NCI-H1436 treated with DMSO at 0.1 percent for 48 hours (cell line): ENCODE measurements around the gene GAREM1.
"Not testable (repeated sequence)": the region's sequence is repeated elsewhere in the genome, so short reads cannot be mapped to it uniquely, and the experiment has no call there.

Experiments used
- DNase-seq: peaks from one replicate; lab custom pipeline; 2025; lab: John Stamatoyannopoulos, UW

GAREM1 gene

DNA sequence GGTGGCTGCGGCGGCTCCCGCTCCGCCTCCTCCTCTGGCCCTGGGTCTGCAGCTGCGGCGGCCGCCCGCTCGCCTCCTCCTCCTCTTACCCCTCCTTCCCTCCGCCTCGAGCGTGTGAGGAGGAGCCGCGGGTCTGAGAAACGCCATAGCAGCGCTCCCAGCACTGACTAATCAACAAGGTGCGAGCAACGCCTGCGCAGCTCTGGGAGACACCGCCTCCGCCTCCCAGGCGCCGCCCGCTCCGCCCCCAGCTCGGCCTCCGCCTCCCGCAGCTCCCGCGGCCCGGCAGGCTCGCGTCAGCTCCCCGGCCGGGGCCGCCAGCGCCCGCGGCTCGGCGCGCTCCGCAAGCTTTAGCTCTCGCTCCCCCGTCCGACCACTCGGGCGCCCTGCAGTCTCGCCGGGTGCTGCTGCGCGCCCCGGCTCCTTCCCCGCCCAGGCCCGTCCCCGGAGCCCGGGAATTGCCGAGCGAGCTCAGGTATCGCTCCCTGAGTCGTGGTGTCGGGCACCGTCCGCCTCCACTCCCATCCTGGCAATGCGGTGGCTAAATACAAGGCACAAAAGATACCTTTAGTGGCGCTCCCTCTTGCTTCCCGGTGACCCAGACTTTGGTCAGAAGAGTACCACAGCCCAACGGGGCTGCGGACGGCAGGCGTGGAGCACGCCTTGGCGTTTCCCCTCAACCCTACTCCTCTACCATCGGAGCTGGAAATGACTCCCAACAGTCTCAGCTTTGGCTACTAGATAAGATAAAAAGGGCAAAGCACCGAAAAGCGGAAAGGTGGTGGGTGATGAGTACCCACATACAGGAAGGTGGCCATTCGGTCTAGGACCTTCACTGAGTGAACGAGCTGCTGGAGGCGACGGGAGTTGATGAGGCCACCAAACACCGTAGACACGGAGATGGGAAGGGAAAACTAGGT lies at the start of gene GAREM1:
Gene GAREM1, minus strand, starts transcription at position 169 of the 920 bp plus-strand sequence. CDS start 454 bp downstream, outside the sequence.
- DNase-seq = peak; percentile 83

DNA sequence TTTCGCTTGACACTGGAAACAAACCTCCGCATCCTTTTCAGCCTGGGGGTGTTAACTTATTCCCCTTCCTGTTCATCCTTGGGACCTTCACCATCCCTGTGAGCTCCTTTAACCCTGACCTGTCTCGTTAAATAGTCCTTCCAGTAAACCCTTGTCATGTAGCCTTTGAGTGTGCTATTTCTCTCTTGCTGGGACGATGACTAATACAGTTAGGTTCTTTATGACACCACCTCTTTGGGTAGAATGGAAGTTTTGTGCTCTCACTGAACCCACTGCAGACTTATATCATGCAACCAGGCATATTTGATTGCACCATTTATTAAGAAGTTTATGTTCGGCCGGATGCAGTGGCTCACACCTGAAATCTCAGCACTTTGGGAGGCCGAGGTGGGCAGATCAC lies 40.5 kb upstream of the GAREM1 start:
- DNase-seq = no peak

DNA sequence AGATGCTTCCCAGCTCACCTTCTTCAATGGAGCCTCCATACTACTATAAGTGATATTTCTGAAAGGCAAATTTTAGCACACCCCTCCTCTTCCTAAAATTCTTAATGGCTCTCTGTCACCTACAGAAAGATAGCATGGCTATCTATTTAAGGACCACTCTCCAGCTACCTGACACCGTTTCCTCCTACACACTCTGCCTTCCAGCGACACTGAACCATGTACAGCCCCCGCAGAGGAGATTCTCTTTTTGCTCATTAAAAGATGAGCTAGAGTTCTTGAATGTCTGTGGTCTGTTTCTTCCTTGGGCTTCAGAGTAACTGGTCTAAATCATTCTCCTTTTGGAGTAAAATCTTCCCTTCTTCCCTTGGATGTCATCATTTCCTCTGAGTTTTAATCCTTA lies 38.4 kb upstream of the GAREM1 start:
- DNase-seq = no peak

DNA sequence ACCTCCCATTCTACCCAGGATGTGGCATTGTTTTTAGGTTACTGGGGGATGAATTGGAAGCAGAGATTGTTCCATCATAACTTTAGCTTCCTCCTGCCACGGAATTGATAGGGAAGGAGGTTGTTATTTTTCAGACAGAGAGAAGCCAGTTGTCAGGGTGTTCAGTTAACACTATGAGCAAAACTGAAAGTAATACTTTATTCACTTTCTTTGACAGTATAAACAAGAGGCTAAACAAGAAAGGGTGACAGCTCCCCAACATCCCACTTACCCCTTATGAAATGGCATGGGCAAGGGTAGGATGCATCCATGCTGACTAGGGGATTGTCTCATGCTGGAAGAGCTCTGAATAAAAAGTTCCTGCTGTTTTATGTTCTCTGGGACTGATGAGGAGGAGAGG lies 36.4 kb upstream of the GAREM1 start:
- no peak for DNase-seq

DNA sequence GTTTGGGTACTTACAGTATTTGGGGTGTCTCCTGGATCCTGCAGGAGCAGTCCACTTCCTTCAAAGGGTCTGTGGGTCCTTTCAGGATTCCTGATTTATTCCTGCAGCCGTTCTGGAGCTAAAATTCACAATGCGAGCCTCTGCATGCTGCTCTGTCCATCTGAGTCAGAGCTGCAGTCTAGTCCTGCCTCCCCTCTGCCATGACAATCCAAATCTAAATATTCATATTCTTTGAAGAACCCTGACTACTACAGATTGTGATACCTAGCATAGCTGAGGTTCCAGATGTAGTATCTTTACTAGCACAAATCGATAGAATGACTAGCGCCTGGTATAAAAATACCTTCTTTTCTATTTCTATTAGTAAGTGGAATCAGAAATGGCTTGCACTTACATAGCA lies 31.3 kb upstream of the GAREM1 start:
- DNase-seq = no peak

DNA sequence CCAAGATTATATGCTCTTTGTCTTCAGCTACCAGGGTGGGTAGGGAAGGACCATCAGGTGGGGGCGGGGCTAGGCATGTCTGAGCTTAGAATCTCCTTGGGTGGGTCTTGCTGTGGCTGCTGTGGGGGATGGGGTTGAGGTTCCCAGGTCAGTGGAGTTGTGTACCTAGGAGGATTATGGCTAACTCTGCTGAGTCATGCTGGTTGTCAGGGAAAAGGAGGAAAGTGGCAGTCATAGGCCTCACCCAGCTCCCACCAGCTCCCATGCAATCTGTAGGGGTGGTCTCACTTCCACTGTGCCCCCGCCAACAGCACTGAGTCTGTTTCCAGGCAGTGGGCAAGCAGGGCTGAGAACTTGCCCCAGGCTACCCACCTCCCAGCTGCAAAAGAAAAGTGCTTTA lies 30.6 kb upstream of the GAREM1 start:
- DNase-seq = not testable (repeated sequence)

DNA sequence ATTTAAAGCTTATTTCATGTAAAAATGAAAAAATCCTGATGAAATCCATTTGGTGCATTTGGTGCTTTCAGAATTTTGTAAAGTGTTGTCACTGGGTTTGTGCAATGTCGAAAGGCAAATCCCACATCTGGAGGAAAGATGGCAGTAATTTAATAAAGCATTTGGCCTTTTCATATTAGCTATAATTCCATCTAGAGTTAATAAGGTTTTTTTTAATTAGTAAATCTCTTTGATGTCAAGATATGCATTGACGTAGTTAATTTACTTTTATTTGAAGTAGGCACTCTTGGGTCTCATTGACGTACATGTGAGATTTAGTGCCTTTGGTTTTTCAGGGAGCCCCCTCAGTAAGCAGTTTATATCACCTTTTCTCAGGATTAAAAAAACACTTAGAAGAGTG lies 12.3 kb upstream of the GAREM1 start:
- DNase-seq = no peak

DNA sequence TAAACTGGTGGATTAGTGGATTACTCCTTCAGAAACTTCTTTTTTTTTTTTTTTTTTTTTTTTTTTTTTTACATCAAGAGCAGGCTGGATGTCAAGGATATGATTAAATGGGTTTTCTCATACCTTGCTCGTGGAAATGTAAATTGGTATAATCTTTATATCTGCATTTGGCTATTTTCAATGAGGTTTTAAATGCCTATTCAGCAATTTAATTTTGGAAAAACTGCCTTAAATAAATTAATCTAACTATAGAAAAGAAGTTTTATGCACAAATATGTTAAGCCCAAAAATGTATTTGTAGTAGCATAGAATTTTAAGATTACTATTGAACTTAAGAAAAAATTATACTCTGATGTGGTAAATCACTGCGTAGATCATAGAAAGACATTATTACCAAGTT lies 11.4 kb upstream of the GAREM1 start:
- no peak for DNase-seq

DNA sequence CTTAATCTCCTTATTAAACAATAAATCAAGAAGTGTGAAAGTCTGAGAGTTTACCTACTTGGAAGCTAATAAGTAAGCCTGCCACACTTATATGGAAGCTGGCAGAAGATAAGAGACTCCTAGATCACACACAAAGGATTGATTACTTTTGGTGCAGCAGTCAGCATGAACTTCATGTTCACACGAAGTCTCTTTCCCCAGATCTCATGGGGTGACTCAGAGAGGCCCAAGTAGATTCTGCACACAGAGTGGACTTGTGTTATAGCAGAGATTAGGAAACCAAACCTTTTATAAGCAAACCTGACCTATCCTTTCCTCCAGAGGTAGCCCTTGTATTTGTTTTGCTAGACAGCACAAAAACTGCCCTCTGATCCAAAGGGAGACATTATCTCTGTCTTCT lies 9.9 kb upstream of the GAREM1 start:
- DNase-seq = no peak

DNA sequence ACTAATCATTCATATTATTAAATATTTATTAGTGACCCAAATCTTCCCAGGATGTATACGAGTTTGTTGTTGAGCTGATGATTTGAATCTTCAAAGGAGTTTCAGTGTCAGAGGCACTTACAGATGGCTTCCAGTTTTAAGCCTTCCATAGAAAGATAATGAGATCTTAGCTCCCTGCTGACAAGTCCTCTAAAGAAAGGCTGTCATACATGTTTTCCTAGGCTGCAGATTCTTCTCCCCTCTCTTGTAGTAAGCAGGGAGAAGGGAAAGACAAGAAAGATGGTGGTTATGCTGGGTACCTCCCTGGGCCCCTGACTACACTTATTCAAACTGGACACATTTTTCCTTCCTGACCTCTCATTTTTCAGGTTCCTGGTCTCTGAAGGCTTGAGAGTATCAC lies 8.1 kb upstream of the GAREM1 start:
- no peak for DNase-seq

DNA sequence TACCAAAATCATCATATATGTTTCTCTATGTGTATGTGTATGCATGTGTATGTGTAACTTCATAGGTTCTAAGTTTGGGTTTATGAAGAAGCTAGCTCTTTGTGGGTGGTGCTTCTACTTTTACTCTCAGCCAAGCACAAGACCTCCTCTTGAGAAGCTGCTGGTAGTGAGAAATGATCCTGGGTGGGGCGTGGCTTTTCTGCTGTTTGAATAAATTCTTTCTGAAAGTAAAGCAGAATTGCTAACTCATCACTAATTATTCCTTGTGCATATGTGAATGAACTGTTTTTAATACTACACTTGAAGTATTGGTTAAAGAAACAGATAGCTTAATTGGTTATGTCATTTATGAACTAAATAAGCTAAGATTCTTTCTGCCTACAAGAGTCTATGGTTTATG lies 7.6 kb upstream of the GAREM1 start:
- no peak for DNase-seq

DNA sequence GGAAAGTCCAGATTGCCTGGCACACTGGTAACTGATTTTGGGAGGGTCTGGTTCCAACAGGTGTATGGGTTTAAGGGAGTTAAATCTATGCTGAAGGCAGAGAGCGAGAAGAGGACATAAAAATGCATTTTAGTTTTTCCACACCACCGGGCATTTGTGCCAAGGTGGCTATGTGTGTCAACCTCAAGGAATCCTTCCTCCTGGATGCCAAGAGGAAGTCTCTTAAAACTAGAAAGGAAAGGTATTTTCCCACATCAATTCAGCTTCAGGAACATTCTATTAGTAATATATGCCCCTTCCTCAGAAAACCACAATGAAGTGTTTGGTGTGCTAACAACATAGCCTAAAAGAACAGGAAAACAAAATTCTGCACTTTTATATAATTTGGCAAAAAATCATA lies 5.4 kb upstream of the GAREM1 start:
- DNase-seq = no peak

DNA sequence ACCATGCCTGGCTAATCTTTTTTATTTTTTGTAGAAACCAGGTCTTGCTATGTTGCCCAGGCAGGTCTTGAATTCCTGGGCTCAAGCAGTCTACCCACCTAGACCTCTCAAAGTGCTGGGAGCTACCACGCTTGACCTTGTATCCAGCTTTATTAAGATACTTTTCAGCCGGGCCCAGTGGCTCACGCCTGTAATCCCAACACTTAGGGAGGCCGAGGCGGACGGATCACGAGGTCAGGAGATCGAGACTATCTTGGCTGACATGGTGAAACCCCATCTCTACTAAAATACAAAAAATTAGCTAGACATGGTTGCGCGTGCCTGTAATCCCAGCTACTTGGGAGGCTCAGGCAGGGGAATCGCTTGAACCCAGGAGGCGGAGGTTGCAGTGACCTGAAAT lies 4.4 kb upstream of the GAREM1 start:
- DNase-seq = not testable (repeated sequence)

DNA sequence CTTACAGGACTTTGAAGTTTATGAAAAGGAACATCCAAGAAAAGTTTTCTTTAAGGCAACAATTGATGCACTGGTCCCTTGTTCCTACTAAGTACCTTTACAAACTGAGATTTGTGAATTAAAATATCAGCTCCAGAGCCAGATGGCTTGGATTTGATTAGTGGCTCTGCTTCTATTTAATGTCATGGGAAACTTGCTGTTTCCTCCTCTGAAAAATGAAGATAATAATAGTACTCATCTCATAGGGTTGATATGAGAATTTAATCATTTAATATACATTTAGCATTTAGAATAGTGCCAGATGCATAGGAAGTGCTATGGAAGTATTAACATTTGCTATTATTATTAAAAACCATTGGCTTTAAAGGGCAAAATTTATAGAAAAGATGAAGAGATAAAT lies 2.6 kb upstream of the GAREM1 start:
- DNase-seq = no peak

DNA sequence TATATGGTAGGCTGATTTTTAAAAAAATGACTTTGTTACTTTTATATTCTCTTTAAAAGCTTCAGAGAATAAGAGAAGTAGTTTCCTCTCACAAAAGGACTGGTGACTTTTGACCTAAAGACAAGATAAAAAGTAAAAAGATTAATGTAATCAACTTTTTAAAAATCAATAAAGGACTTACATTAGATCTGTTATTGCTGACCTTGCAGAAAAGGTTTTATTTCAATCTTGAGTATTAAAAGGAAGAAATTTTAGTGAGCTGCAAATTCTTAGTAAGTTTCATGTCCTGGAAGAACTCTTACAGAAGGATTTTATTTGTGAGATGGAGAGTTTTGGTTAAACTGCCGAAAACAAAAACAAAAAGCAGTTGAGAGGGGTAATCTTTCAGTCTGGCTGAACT lies 2.2 kb upstream of the GAREM1 start:
- no peak for DNase-seq

DNA sequence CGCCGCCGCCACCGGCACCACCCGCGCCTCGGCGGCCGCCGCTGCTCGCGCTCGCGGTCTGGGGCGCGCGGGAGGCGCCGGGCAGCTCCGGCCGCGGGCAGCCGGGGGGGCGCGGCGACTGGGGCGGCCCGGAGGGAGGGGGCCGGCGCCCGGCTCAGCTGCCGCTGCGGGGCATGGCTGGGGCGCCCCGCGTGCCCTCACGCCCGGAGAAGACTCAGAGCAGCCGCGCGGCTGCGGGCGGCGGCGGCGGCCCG lies 295 bp downstream of the GAREM1 start:
- DNase-seq = no peak

DNA sequence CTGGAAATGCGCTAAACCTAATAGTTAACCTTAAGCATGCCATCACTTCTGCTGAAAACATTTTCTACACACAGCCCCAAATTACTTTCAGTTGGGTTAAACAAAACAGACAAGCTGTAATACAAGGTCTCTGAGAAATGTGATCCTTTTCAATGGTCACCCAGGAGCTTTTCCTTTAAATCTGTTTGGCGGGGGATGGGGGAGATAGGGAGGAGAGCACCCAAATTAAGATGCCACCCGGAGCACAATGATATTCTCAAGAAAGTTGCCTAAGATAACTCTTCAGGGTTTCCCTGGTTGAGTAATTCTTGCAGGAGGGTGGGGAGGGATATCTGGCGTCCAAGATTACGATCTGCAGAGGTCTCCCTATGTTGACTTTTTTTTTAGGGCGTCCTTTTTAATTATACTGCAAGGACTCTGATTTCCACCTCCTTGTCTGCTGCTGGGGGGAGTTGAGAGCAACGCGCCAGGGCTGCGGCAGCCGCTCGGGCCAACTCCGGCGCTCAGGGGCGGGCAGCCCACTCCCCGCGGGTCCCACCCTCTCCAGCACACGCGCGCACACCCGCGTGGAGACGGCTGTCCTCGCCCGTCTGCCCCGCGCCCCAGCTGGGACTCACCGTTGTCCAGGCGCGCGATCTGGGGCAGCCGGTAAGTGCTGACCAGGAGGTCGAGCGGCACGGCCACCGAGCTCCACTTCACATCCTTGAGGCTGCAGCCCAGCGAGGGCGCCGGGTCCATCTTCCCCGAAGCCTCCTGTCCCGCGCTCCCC lies 807 bp downstream of the GAREM1 start:
- no peak for DNase-seq

DNA sequence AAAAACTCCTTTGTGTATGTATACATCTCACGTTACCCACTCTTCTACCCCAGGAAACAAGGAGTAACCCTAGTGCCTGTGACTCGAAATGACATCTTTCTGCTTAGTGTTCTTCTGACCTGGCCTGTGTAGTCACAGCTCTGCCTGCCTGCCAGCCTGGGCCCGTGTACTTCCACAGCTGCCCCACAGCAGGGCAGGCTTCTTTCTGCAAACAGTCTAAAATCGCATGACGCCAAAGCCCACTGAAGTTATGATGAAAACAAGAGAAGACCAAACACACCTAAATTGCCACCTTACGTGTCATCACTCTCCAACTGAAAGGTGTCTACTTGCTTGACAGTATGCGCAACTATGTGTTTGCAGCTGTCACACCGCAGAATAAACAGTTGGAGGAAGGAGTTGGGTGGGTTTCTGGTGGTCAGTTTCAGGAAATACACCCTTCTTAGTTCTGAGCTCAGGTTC lies 1.5 kb downstream of the GAREM1 start:
- DNase-seq = no peak

DNA sequence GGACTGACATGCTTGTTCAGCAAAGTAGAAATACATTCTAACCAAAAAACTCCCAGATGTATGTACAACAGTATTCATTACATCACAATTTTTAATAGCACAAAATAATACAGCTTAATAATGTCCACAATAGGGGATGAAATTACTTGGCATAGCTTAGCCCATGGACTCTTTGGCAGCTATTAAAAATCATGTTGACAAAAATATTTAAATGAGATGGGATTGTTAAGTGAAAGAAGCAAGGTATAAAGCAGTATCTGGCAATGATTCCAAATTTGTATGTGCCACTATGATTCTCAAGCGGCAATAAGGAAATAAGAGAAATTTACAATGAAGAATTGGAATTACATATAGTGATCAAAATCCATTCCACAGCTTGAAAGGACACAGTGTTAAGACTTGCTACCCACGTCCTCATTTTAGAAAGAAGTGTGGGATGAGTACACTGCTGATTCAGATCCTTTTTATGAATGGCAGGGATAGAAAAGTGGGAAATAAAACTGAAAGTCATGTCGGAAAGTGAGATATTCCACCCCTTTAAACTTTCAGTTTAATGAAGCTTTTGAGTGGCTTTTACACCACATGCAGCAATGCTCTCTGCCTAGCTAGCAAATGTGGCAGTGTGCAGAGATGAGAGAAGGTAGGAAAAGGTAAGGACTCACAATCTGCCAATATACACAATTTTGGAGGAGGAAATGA lies 2.4 kb downstream of the GAREM1 start:
- DNase-seq = no peak

DNA sequence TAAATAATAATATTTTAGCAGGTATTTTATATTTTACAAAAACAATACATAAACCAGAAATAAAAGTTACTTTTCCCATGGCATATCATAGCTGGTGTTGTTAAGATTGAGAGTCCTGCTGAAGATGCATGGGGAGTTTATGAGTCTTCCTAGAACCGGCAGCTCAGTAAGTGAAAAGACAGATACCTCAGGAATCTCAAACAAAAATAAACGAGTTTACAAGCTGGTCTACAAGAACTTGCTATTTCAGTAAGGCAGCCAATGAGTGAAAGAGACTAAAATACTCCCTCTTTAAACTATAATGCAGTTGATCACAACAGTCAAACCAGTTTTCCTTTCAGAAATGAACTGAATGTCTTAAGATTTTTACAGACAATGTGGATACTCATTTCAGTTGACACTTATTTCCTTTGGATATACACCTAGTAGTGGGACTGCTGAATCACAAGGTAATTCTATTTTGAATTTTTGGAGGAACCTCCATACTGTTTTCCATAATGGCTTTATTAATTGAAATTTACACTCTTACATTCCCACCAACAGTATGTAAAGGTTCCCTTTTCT lies 8.9 kb downstream of the GAREM1 start:
- DNase-seq = no peak

DNA sequence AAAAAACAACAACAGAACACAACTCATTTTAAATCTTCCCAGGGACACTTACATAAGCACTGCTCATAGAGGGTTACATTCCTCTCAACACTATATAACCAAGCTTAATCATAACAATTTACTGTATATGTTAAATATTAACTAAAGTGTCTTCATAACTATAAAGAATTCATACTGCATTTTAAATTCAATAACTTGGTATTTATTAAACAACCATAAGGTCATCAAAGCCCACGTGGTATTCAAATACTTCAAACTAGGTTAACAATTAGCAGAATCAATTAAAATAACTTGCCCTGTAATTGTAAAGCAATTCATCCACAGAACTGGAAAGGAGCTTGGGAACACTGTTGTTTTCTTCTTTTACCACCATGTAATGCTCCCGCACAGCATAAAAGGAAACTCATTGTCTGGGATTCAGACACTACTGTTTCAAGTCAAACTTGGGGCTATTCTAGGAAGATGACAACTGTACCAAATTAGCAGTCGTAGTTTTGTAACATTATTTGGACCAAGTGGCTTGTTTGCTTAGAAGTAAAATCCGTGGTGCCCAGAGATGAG lies 10.4 kb downstream of the GAREM1 start:
- no peak for DNase-seq
